ENCODE data around the gene EEF1AKMT3.

DNA sequence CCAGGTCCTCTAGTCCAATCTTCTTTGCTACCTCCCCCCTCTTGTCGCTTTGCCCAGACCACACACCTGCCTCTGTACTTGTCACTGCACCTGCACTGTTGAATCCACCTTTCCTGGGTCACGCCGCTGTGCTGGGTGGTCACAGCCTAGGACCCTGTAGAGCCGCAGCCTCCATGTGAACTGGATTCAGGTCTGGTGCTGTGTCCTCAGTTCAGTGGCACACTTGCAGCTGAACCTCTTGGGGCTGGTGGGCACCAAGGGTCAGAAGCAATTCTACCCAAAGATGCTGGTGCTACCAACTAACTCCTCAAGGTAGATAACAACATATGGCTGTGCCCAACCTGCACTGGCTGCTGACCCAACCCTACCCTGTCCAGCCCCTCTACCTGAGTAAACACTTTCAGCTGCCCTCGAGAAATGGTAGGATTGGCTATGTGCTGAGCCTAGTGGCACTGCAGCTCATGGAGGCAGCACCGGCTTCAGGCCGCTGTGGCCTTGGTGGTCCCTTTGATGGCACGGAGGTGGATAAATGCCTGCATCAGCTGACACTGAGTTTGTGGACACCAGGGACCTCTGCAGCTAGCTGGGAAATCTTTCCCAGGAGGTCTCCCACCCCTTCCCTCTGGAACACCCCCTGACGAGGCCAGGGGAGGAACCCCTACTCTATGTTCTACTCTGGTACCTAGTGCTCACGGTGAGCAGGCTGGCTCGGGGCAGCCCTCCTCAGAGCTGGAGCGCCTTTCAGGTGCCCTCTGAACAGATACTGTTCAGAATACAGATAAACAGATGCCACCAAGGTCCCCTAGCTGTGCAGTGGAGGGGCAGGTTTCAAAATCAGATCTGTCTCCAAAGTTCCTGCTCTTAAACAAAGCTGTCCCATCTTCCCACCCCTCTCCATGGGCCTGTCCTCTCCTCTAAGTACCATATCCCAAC lies 48.1 kb upstream of the EEF1AKMT3 start:
- TF ChIP-seq CTCF (IDR thresholded peaks at IDR 0.05) (no peak), POLR2A (IDR thresholded peaks at IDR 0.05) (no peak)

Measured in testis (tissue), 2 donors.